Panc1 (cell line): ENCODE data around the gene ZNF599. TPM values are rescaled to one million over a fixed set of nuclear protein-coding genes. Genes with fewer than 3 reads are reported as not detected.

Source experiments
- ATAC-seq: fragments of 200-7000 bp; cut with Tn5 transposase; 2 replicates; pipeline ENCODE4 v1.9.1; 2020; ENCODE audit warnings: mild to moderate bottlenecking, moderate library complexity
- BruUV-seq: library from RNA; stranded (reverse); fragments of 400-500 nt; replicated peaks from 2 replicates; lab custom pipeline; 2021; lab: Mats Ljungman, UMichigan
- CTCF ChIA-PET: fragments of 300-600 bp; sonication (Branson Sonifier 250); formaldehyde crosslinking; loops from one replicate; lab custom pipeline; 2022; ENCODE audit warnings: antibody characterized with exemption; lab: Charles Lee
- POLR2A ChIA-PET: fragments of 300-600 bp; sonication (Branson Sonifier 250); formaldehyde crosslinking; loops from one replicate; lab custom pipeline; 2022; ENCODE audit warnings: antibody characterized with exemption; lab: Charles Lee
- DNase-seq: peaks from one replicate; pipeline ENCODE4 v3.0.0-alpha.2; 2010; ENCODE audit warnings: low read depth, low spot score
- H3K27ac ChIP-seq: 2 replicates; pipeline ENCODE4 v1.5.1; 2011; ENCODE audit warnings: mild to moderate bottlenecking, low read length, inconsistent platforms
- H3K27me3 ChIP-seq: fragments of 200-500 bp; sonication (Bioruptor generic); 2 replicates; pipeline ENCODE4 v1.6.0; 2014; ENCODE audit warnings: low read length, inconsistent platforms; ENCODE audit not compliant: control insufficient read depth, insufficient read depth
- H3K36me3 ChIP-seq: fragments of 200-500 bp; sonication (Bioruptor generic); 2 replicates; pipeline ENCODE4 v1.5.1; 2014; ENCODE audit warnings: inconsistent platforms, mild to moderate bottlenecking, low read length, moderate library complexity; ENCODE audit not compliant: control insufficient read depth, insufficient read depth
- H3K4me1 ChIP-seq: 2 replicates; pipeline ENCODE4 v1.5.1; 2011; ENCODE audit warnings: inconsistent platforms, mild to moderate bottlenecking, low read length, moderate library complexity; ENCODE audit not compliant: control insufficient read depth, insufficient read depth
- H3K4me3 ChIP-seq, 2 experiments: 2 replicates each; pipeline ENCODE4 v1.5.1; 2011 to 2012; ENCODE audit warnings: low read depth in 2 of 2, low read length in 2 of 2, mild to moderate bottlenecking in 2 of 2, inconsistent platforms in 1 of 2, moderate library complexity in 1 of 2
- H3K9me3 ChIP-seq: fragments of 200-500 bp; sonication (Bioruptor generic); 2 replicates; pipeline ENCODE4 v1.5.1; 2014; ENCODE audit warnings: low read depth, mild to moderate bottlenecking, inconsistent platforms, low read length, moderate library complexity; ENCODE audit not compliant: control insufficient read depth, insufficient read depth
- POLR2AphosphoS5 ChIP-seq: IDR thresholded peaks from 2 replicates; pipeline ENCODE4 v1.6.1; 2012; ENCODE audit warnings: mild to moderate bottlenecking, low read depth, low read length, moderate library complexity
- SIN3A ChIP-seq: IDR thresholded peaks from 2 replicates; pipeline ENCODE4 v1.6.1; 2012; ENCODE audit warnings: low read depth, mild to moderate bottlenecking, low read length, moderate library complexity, borderline replicate concordance; ENCODE audit not compliant: insufficient read depth
- TCF7L2 ChIP-seq: IDR thresholded peaks from 2 replicates; pipeline ENCODE4 v1.6.1; 2011; ENCODE audit warnings: mild to moderate bottlenecking, low read depth, low read length, inconsistent platforms
- in situ Hi-C: cut with HindIII; loops from 2 replicates; pipeline ENCODE4 v1.10.0; 2016; ENCODE audit warnings: low sequenced_read_pairs, low pct_unique_long_range_greater_than_20kb
- intact Hi-C: fragments of 100-400 bp; cut with micrococcal nuclease; formaldehyde crosslinking; loops from one replicate; pipeline ENCODE4 v1.10.0; 2022; ENCODE audit not compliant: unreplicated experiment
- total RNA-seq: library from RNA; stranded (reverse); gene quantifications from one replicate; pipeline ENCODE4 v1.2.1, GENCODE V29; 2021; ENCODE audit not compliant: unreplicated experiment
- TF ChIP-seq, protein P1 (sequence below), 2 experiments: IDR thresholded peaks; 2 replicates each; pipeline ENCODE4 v1.6.1; 2011 to 2012; ENCODE audit warnings: low read depth in 2 of 2, control low read depth in 1 of 2, low read length in 1 of 2, mild to moderate bottlenecking in 1 of 2, moderate library complexity in 1 of 2; ENCODE audit not compliant: insufficient read depth in 1 of 2
- TF ChIP-seq, protein P2 (sequence below): fragments of 450-650 bp; IDR thresholded peaks from 2 replicates; pipeline ENCODE4 v1.5.1; 2017; ENCODE audit warnings: mild to moderate bottlenecking

The ZNF599 gene
- total RNA-seq, 1 experiment from 2014 or later: 8.2 TPM

DNA sequence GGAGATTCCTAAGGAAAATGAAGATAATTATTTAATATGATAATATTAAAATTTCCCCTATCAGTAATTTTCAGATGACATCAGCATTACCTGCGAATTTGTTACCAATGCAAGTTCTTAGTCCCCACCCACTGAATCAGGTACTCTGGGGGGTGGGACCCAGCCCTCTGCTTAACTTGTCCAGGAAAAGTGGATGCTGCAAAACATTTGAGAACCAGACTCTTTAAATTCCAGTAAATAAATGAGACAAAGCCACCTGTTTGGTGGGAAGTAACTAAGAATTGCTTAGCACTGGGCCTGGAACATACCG is 495 bp upstream of the ZNF599 start:
- no peaks in the 10 kb centered on the region for H3K27me3 ChIP-seq
- ATAC-seq: no peak
- ChIA-PET POLR2A (no interaction called here), CTCF (no interaction called here)
- in situ Hi-C loops: no loop called here
- no TSS peak for BruUV-seq
- peaks cover 11% of the 10 kb centered on the region; the same call in 1 of the 2 replicates for H3K9me3 ChIP-seq
- peak overlapping the region; percentile 52; the same call in 1 of the 2 replicates for H3K27ac ChIP-seq
- peaks cover 6% of the 10 kb centered on the region; the same call in 1 of the 2 replicates for H3K4me1 ChIP-seq
- no peak for DNase-seq
- H3K36me3 ChIP-seq: no peaks in the 10 kb centered on the region
- no peak for TF ChIP-seq POLR2AphosphoS5
- TF ChIP-seq, protein P1, sequence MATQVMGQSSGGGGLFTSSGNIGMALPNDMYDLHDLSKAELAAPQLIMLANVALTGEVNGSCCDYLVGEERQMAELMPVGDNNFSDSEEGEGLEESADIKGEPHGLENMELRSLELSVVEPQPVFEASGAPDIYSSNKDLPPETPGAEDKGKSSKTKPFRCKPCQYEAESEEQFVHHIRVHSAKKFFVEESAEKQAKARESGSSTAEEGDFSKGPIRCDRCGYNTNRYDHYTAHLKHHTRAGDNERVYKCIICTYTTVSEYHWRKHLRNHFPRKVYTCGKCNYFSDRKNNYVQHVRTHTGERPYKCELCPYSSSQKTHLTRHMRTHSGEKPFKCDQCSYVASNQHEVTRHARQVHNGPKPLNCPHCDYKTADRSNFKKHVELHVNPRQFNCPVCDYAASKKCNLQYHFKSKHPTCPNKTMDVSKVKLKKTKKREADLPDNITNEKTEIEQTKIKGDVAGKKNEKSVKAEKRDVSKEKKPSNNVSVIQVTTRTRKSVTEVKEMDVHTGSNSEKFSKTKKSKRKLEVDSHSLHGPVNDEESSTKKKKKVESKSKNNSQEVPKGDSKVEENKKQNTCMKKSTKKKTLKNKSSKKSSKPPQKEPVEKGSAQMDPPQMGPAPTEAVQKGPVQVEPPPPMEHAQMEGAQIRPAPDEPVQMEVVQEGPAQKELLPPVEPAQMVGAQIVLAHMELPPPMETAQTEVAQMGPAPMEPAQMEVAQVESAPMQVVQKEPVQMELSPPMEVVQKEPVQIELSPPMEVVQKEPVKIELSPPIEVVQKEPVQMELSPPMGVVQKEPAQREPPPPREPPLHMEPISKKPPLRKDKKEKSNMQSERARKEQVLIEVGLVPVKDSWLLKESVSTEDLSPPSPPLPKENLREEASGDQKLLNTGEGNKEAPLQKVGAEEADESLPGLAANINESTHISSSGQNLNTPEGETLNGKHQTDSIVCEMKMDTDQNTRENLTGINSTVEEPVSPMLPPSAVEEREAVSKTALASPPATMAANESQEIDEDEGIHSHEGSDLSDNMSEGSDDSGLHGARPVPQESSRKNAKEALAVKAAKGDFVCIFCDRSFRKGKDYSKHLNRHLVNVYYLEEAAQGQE (IDR thresholded peaks at IDR 0.05; ENCODE audit: insufficient read depth in 1 of 2, low read depth in 2 of 2, low read length in 1 of 2): no peak
- TF ChIP-seq, protein P2, sequence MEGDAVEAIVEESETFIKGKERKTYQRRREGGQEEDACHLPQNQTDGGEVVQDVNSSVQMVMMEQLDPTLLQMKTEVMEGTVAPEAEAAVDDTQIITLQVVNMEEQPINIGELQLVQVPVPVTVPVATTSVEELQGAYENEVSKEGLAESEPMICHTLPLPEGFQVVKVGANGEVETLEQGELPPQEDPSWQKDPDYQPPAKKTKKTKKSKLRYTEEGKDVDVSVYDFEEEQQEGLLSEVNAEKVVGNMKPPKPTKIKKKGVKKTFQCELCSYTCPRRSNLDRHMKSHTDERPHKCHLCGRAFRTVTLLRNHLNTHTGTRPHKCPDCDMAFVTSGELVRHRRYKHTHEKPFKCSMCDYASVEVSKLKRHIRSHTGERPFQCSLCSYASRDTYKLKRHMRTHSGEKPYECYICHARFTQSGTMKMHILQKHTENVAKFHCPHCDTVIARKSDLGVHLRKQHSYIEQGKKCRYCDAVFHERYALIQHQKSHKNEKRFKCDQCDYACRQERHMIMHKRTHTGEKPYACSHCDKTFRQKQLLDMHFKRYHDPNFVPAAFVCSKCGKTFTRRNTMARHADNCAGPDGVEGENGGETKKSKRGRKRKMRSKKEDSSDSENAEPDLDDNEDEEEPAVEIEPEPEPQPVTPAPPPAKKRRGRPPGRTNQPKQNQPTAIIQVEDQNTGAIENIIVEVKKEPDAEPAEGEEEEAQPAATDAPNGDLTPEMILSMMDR: no peak
- no peak for TF ChIP-seq SIN3A
- TF ChIP-seq TCF7L2: no peak
- peak overlapping the region; percentile 91 to 95 for H3K4me3 ChIP-seq
- intact Hi-C loops: no loop called here

DNA sequence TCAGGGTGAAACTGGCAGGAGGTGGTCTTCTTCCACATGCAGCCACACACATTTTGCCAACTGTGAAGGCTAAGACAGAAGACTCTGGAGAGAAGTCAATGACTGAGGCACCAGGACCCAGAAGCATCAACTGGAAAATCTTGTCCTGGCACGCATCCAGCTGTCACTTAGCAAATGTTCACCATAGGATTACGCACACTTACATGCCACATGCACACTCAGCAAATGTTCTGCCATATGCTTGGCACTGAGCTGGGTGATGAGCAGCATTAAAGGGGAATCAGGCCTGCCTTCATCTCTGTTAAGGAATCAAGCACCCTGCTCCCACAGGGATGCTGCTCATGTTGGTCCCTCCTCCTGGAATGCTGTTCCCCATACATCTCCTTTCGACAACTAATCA is 5.1 kb downstream of the ZNF599 start:
- POLR2A ChIA-PET: no interaction called here
- CTCF ChIA-PET: no interaction called here
- no peaks in the 10 kb centered on the region for H3K27me3 ChIP-seq
- H3K4me3 ChIP-seq: no peak overlapping the region
- H3K9me3 ChIP-seq: peaks cover 22% of the 10 kb centered on the region
- no peak overlapping the region for H3K27ac ChIP-seq
- no peaks in the 10 kb centered on the region for H3K36me3 ChIP-seq
- H3K4me1 ChIP-seq: peaks cover 6% of the 10 kb centered on the region; the same call in 1 of the 2 replicates
- ATAC-seq: no peak
- in situ Hi-C loops: no loop called here
- intact Hi-C loops: no loop called here
- no TSS peak for BruUV-seq
- DNase-seq: no peak
- TF ChIP-seq, protein P1 (IDR thresholded peaks at IDR 0.05; ENCODE audit: insufficient read depth in 1 of 2, low read depth in 2 of 2, low read length in 1 of 2): no peak
- TF ChIP-seq TCF7L2 (no peak), SIN3A (no peak), POLR2AphosphoS5 (no peak)
- TF ChIP-seq, protein P2: no peak
